HG02763 (cell line): ENCODE measurements around the gene NF1.
"Not testable (repeated sequence)": the region's sequence is repeated elsewhere in the genome, so short reads cannot be mapped to it uniquely, and the experiment has no call there.

Experiments used
- ATAC-seq: cut with Tn5 transposase; IDR thresholded peaks from one replicate; pipeline ENCODE4 v1.9.1; 2021; ENCODE audit warnings: mild to moderate bottlenecking, moderate library complexity; ENCODE audit not compliant: unreplicated experiment

Gene NF1

GRCh38 chr17:31074772-31075555, 19.8 kb upstream of the NF1 start:
- ATAC-seq: no peak

GRCh38 chr17:31078290-31078689, 16.5 kb upstream of the NF1 start:
- ATAC-seq: no peak

DNA sequence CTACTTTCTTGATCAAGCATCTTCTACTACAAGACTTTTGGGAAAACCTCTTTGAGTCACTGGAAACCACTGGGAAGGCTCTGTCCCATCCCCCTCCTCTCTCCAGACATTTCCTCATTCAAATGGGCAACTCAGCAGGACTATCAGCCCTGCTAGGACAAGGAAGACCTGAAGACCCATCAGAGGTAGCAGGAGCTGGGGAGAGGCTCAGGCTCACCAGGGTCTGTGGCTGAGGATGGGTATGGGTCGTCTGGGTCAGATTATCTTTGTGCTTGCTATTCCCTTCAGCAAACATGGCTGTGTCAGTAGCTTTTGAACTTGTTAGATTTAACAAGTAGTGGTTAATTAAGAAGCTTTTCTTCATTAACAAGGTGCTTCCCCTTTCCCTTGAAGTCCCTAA, 15.0 kb upstream of the NF1 start:
- no peak for ATAC-seq

GRCh38 chr17:31085563-31085962, 9.2 kb upstream of the NF1 start:
- no peak for ATAC-seq

DNA sequence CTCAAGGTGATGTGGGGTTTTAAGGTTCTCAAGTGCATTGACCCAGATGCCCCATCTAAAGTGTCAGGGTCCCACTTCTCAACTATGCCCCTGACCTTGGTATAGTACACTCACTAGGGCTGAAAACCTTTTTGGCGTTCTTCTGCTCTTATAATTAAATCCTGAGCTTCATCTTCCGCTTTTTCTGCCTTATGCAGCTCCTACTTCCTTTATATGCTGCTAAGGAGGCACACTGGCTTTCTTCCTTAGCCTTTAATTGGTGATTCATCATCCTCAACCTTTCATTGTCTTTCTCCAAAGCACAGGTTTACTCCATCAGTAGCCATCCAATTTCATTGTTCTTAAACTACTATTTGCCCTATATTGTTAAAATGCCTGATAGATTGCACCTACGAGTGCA, 5.3 kb upstream of the NF1 start:
- ATAC-seq: no peak

DNA sequence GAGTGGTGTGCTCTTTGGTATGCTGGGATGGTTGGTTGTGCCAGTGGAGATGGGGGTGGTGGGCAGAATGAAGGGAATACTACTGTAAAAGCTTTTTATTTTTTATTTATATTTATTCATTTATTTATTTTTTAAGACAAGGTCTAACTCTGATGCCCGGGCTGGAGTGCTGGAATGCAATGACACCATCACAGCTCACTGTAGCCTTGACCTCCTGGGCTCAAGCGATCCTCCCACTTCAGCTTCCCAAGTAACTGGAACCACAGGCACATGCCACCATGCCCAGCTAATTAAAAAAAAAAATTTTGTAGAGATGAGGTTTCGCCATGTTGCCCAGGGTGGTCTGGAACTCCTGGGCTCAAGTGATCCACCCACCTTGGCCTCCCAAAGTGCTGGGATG, 4.1 kb upstream of the NF1 start:
- not testable (repeated sequence) for ATAC-seq

DNA sequence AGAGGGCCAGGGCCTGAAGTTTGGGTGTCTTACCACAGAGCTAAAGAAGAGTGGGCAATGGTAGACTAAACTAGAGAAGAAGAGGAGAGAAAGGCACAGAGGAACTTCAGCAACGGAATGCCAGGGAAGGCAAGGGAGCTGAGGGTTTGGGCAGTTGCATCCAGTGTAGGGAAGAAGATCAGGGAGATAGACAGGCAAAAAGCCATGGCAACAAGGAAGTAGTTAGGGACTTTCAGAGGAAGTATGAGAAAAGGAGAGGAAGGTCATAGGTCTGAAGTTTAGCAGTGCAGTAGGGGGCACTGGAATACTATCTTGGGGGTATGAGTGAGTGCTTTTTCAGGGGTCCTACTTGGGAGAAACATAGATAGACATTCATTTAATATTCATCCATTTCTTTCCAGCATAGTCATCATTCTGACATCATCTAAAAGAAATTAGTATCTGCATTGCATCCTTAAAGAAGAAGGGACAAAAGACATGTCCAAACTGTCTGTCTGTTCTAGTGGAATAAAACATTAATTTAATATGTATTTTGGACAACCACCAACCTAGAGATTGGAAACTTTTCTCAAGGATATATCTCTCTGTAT, 2.2 kb upstream of the NF1 start:
- no peak for ATAC-seq

DNA sequence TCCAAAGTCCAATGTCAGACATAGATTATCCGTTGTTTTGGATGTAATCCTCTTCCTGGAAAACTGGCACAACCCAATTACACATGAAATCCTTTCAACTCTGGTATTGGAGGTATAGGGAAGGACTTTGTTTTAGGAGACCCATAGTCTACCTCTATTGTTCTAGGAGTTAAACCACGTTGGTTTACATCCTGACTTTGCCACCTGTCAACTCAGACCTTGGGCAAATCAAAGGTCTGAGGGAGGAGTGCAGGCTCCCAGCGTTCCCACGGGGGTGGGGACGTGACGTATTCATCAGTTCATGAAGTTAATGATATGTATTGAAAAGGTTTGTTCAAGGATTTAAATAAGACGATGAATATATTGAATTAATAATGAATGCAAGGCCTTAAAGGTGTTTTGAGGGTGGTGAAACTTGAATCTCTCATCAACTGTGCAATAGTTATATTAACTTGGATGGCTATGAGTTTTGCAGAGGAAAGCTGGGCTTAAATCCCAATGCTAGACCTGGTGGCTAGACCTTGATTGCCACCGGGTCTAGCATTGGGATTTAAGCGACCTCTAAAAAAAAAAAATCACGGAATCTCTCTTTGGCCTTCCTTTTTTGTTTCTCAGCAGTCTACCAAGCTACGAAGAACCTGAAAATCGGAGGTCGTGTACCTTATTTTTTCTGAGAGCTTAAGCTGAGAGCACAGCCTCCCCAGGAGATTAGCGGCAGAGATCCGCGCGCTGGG, 744 bp upstream of the NF1 start:
- ATAC-seq: no peak

- peak; percentile 3 for ATAC-seq
These were observed 694 bp downstream of the NF1 start for GRCh38 chr17:31095236-31096105.

GRCh38 chr17:31096106-31096436, 1.3 kb downstream of the NF1 start:
- ATAC-seq: no peak

GRCh38 chr17:31099016-31099415, 4.2 kb downstream of the NF1 start:
- ATAC-seq: no peak

DNA sequence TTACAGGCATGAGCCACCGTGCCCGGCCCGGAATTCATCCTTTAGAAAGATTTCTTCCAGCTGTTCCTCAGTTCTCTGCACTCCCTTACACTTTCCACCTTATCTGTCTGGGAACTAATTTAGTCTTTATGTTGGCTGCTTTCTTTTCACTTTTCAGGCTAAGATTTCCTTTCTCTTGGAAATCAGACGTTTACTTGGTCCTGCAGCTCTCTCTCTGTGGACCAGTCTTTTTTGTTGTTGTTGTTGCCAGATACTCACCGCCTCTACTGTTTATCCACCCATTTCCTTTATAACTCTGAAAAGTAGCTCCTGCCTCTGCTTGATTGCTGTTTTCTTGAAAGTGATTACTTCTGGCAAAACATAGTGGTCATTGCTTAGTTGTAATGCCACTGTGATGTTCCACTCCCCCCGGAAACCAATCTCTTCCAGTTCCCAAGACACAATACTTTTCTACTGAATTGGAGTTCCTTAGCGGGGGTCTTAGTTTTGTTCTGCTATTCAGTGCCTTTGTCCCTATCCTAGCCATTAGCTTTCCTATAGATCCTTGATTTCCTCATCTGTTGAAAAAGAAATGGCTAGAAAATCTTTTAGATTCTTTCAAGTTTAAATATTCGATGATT, 6.2 kb downstream of the NF1 start:
- no peak for ATAC-seq

DNA sequence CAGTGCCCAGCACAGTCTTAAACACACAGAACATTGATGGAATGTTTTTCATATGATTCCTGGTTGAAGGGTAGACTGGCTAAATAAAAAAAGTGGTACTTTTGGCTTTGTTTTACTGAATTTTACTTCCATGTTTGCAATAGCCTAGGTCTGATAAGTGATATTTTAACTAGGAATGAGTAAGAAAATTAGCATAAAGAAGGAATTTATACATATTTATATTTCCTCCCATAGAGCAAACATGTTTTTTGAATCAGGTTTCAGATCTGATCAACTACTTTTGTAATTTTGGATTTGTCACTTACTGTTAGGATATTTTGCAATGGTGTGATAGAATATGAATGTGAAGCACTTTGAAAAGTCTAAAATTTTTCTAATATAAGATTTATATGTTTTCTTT, 7.2 kb downstream of the NF1 start:
- no peak for ATAC-seq

GRCh38 chr17:31105991-31106390, 11.2 kb downstream of the NF1 start:
- ATAC-seq: no peak

DNA sequence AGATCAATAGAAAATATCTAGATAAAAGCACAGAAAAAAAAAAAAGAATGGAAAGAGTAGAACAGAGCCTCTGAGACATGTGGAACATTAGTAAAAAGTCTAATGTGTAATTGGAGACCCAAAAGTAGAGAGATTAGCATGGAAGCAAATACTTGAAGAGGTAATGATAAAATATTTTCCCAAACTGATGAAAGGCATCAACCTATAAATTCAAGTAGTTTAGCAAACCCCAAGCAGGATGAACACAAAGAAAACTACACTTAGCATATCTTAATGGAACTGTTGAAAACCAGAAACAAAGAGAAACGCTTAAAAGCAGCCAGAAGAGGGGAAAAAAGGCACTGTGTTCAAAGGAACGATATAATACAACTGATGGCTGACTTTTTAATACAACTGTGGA, 16.4 kb downstream of the NF1 start:
- ATAC-seq: no peak

- ATAC-seq: no peak
These were observed 17.4 kb downstream of the NF1 start for GRCh38 chr17:31112001-31112661.

- ATAC-seq: not testable (repeated sequence)
These were observed 18.6 kb downstream of the NF1 start for GRCh38 chr17:31113368-31113767.

- no peak for ATAC-seq
These were observed 19.2 kb downstream of the NF1 start for GRCh38 chr17:31113939-31114338.

DNA sequence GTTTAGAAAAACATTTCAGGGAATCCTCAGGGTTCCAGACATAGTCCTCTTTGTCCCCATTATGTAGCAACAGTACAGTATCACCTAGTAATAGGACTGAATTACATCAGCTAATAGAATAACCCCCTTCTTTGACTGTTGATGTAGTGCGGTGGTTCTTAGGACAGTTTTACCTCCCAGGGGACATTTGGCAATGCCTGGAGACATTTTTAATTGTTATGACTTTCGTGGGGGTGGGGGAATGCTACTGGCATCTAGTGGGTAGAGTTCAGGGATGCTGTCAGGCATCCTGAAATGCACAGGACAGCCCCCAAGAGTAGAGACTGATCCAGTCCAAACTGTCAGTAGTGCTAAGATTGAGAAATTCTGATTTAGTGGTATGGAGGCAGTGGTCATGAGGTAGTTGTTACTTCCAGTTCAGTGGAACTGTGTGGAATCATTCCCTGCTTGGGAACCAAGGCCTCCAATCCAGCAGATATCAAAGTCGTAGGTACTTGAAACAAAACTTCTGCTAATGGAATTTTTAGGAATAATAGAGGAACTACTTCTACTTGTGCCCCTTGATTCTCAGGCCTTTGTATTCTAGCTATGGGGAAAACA, 20.3 kb downstream of the NF1 start:
- no peak for ATAC-seq

DNA sequence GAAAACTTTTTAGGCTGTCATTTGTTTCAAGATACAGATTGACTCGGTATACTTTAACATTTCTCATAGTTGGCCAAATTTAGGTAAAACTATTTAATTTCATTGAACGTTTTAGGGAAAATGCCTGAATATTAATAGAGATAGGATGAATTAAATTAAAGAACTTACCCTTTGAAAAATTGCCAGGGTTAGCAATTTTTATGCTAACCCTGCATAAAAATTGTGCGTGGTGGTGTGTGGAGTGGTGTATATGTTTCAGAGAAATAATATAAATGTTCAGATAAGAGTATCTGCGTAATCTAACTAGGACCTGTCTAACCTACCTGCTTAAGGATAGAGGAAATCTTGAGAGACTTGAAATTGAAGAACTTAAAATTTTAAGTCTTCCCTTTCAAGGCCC, 21.4 kb downstream of the NF1 start:
- ATAC-seq: no peak
